ENCODE results near the gene GYG2.

- no peak for TF ChIP-seq EZH2 (IDR thresholded peaks at IDR 0.05; ENCODE audit: low read length, missing control alignments)
- no peak for TF ChIP-seq CTCF (conservative IDR thresholded peaks at IDR 0.05 in 1 of 2, IDR thresholded peaks at IDR 0.05 in 1 of 2; ENCODE audit: low read depth in 1 of 2, low read length in 2 of 2)
Measured at GRCh38 chrX:2785538-2785937, 43.2 kb upstream of the GYG2 start.
